HG03064 (cell line): ENCODE data around the gene QRFP.

Experiments used
- ATAC-seq: cut with Tn5 transposase; IDR thresholded peaks from one replicate; pipeline ENCODE4 v1.9.1; 2021; ENCODE audit warnings: low read depth; ENCODE audit not compliant: unreplicated experiment

The QRFP gene

DNA sequence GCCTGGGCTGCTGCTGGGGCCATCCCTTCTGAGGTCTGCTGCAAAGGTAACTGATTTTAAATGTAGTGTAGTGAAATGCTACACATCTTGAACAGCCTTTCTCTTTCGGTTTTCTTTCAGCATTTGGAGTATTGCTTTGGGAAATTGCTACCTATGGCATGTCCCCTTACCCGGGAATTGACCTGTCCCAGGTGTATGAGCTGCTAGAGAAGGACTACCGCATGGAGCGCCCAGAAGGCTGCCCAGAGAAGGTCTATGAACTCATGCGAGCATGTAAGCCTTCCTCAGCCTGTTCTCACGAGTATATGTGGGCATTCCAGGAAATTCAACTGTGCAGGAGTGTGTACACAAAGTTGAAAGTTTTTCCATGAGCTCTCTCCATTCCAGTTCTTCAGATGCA, 18.3 kb downstream of the QRFP start:
- no peak for ATAC-seq

DNA sequence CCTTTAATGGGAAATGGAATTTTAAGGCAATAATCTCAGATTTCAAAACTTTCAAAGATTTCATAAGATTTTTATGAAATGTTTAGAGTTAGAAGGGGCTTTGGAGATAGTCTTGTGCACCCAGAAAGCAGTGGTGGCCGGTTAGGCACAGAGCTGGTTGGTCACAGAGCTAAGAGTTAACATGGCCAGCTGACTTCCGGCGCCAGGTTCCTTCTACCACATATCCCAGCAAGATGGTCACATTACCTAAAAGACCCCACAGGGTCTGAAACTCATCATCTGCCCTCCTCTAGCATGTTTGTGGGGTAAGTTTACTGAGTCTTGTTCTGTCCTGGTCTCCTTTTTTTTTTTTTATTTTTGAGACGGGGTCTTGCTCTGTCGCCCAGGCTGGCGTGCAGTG, 19.3 kb downstream of the QRFP start:
- no peak for ATAC-seq

DNA sequence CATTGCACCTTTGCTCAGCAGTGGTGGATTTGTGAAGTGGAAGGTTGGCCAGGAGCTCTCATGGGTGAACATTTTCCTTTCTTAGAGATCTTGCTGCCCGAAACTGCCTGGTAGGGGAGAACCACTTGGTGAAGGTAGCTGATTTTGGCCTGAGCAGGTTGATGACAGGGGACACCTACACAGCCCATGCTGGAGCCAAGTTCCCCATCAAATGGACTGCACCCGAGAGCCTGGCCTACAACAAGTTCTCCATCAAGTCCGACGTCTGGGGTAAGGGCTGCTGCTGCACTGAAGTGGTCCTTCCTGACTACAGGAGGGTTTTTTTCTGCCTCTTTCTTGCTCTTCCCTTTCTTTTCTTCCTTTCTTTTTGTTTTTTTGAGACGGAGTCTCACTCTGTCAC, 21.8 kb downstream of the QRFP start:
- ATAC-seq, result no peak

DNA sequence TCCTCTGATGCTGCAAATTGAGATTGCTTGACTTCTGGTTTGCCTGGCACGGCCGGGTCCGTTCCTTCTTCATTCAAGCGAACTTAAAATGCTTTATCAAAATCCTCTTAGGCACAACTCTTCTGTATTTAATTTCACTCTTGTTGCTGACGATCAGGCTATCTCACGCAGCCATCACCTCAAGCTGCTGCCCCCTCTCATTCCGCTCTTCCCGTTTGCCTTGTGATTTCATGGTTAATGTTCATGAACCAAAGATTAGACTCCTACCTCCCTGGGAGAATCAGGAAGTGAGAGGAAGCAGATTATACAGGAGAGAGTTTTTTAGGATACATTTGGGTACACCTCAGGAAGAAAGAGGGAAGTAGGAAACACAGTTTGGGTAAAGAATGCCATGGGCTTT, 22.6 kb downstream of the QRFP start:
- no peak for ATAC-seq

DNA sequence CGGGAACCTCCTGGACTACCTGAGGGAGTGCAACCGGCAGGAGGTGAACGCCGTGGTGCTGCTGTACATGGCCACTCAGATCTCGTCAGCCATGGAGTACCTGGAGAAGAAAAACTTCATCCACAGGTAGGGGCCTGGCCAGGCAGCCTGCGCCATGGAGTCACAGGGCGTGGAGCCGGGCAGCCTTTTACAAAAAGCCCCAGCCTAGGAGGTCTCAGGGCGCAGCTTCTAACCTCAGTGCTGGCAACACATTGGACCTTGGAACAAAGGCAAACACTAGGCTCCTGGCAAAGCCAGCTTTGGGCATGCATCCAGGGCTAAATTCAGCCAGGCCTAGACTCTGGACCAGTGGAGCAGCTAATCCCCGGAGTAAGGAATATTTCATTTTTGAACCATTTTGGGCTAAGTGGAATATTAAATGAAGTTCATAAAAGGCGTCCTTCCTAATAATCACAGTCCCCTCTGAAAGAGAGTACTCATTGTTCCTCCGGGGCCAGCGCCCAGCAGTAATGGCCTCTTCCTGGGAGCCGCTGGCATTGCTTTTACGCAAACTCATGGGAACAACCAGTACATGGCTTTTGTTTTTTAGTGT, 23.6 kb downstream of the QRFP start:
- no peak for ATAC-seq

DNA sequence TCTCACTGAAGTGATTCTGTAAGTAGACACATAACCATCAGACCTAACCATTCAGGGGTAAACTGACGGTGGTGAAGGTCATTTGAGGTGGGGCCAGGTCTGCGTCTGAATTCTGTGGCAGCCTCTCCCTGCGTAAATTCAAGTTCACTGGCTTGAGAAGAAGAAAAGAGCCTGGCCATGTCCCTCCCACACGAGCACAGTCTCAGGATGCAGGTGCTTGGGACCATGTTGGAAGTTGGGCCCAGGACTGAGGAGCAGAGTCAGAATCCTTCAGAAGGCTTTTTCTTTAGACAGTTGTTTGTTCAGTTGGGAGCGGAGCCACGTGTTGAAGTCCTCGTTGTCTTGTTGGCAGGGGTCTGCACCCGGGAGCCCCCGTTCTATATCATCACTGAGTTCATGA, 24.1 kb downstream of the QRFP start:
- no peak for ATAC-seq

DNA sequence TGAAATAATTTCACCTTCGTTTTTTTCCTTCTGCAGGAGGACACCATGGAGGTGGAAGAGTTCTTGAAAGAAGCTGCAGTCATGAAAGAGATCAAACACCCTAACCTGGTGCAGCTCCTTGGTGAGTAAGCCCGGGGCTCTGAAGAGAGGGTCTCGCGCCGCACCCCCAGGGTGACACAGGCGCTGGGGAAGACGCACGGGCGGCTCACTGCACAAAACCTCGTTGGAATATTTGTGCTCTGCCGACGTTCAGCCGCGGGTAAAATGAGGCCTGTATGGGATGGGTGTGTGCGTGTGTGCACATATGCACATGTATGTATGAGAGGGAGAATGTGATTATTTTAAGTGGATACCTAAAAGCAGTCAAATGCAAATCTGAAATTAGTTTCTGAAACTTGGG, 24.5 kb downstream of the QRFP start:
- no peak for ATAC-seq

DNA sequence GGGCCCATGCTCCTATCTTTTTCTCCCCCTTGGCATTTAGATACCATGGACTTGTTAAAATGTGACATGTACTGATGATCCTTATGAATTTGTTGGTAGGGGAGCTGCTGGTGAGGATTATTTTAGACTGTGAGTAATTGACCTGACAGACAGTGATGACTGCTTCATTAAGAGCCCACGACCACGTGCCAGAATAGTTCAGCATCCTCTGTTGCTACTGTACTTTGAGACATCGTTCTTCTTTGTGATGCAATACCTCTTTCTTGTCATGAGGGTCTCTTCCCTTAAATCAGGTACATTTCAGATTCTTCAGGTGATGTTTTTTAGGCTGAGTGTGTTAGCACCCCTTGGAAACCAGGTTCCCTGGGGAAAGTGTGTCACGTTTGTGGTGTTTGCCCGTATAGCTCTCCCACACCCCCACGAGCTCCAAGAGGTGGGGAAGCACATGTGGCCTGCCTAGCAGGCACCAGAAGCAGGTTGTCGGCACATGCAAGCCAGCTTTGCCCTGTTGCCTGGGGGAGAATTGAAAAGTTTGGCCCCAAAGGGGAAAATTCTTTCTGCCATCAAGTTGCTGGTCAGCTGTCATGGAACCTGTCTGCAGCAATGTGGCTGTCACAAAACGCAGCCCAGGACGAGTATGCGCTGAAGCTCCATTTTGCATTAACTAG, 25.1 kb downstream of the QRFP start:
- no peak for ATAC-seq

DNA sequence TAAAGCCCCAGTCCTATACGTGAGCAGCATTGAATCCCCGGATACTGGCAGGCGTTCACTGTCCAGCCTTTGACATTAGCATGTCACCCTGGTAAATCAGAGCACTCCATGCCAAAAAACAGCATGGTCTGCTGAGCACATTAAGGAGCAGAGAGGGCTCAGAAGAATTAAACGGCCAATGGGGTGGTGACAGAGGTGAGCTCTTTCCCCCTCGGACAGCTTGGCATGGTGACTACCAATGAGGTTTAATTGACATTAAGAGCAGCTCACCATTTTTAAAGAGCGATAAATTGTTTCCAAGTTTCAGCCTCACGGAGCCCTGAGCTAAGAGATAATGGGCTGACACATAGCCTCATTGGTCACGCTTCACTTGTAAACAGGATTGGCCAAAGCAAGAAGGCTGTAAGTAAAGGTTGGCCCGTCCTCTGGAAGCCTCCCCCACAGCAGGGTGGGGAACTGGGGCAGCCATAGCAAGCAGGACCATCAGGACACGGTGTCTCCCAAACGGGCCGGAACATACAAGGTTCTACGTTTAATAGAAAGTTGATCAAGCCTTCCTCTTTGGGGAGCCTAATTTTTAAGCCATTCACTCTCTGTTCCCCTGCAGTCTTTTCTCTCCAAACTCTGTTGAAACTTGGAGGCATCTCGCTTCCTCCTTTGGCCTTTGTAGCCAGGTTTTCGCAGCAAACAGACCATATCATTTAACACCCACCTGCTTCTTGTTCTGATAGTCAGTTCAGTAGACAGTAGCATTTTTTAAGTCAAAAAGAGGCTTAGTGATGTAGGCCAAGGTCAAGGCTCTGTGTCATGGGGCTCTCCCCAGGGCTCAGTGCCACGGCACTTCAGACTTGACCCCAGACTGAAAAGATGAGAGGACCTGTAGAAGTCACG, 25.9 kb downstream of the QRFP start:
- no peak for ATAC-seq

DNA sequence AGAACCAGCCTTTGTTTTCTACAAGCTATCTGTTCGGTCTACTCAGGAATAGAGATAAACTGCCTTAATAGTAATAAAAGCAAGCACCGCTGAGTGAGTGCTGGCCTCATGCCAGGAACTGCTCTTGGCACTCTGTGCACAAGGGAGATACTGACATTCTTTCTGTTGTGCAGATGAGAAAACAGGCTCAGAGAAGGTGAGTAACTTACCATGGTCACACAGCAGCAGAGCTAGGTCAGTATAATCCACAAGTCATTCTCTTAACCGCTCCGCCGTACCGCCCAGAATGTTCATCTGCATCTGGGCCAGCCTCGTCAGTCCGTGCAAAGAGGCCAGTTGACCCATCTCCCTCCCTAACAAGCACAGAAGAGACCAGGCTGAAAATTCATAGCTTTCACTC, 27.4 kb downstream of the QRFP start:
- no peak for ATAC-seq

DNA sequence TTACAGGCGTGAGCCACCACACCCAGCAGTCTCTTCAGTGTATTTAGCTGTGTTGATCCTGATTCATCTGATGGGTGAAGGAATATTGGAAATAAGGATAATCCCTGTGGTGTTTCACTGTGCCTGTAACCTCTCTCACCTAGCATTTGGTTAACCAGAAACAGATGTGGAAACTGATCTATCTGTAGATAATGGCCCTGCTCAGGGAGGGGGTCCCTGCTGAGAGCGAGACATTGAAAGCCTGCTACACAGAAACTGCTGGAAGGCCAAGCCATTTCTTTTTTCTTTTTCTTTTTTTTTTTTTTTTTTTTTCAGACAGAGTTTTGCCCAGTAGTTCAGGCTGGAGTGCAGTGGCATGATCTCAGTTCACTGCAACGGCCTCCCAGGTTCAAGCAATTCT, 28.4 kb downstream of the QRFP start:
- ATAC-seq, result no peak

DNA sequence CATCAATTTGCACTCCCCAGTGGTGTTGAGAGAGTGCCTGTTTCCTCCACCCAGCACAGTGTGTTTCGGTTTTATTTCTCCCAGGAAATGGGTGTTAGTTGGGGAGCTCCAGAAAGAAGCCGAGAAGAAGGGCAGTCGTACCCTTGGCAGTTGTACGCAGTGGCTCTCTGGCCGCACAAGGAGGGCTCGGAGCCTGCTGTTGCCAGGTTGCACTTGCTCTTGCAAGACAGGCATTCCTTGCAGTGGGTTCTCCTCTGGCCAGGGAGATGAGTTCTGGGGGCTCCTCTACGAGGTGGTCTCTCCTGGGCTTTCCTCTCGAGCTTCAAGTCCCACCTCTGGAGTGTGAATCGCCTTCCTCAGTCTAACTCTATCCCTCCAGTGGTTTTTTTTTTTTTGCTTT, 29.1 kb downstream of the QRFP start:
- ATAC-seq, result no peak

DNA sequence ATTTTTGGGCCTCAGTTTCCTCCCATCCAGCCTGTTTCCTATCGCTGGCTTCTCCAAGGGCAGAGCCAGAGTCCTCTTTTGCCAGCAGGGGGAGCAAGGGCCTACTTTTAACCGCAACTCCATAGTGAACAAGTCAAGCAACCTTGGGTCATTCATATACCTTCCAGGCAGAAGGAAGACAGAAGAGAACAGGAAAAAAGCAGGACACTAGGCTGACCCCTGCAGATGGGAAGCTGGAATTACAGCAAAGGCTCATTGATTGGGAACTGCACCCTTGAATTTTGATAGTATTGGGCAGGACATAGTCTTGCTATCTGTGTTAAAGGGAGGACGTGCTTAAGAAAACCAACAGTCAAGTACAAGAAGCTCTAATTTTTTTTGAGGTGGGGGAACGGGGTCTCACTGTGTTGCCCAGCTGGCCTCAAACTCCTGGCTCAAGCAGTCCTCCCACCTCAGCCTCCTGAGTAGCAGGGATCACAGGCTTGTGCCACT, 30.1 kb downstream of the QRFP start:
- no peak for ATAC-seq

DNA sequence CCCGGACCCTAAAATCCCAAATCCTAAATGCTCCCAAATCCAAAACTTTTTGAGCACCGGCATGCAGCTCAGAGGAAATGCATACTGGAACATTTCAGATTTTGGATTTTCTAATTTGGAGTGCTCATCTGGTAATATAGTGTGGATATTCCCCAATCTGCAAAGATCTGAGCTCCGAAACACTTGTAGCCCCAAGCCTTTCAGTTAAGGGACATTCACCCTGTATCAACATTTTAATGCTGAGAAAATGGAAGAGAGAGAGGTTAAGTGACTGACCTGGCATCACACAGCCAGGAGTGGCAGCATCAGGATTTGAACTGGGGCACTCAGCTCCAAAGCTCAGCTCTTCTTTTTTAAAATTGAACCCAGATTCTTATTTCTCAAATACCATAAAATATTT, 30.7 kb downstream of the QRFP start:
- no peak for ATAC-seq

DNA sequence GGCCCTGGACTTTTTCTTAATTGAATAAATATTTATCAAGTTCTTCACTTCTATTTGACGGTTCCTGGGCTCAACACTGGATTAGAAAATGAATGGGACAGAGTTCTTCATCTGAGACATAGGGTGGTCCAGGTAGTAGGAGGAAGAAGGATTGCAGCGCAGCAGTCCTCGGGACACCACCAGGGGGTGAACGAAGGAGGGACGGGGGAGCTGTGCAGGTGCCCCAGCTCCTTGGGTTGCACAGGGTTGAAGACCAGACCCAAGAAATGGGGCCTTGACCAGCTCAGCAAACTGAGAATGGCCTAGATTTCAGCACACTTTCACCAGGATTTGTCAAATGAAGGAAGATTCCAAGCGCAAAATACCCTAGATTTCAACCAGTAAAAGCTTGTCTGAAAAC, 32.1 kb downstream of the QRFP start:
- ATAC-seq, result no peak

DNA sequence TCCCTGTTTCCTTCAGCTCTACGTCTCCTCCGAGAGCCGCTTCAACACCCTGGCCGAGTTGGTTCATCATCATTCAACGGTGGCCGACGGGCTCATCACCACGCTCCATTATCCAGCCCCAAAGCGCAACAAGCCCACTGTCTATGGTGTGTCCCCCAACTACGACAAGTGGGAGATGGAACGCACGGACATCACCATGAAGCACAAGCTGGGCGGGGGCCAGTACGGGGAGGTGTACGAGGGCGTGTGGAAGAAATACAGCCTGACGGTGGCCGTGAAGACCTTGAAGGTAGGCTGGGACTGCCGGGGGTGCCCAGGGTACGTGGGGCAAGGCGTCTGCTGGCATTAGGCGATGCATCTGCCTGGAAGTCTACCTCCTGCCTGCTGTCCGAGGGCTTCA, 33.9 kb downstream of the QRFP start:
- ATAC-seq, result no peak

DNA sequence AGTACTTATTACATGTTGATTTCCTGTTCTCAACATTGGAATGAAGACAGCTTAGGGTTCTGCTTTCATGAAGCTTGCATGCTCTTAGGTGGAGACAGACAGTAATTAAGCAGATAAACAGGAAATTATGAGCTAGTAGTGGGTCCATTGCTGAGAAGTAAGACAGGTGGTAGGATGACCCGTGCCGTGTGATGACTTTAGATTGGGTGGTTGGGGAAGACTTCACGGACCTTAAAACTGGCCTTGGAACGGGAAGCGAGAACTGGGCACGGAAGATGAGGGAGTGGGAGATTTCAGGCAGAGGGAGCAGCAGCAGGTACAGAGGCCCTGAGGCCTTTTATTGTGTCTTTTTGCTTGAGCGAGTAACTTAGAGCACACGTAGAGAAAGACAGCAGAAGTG, 34.4 kb downstream of the QRFP start:
- ATAC-seq, result no peak

DNA sequence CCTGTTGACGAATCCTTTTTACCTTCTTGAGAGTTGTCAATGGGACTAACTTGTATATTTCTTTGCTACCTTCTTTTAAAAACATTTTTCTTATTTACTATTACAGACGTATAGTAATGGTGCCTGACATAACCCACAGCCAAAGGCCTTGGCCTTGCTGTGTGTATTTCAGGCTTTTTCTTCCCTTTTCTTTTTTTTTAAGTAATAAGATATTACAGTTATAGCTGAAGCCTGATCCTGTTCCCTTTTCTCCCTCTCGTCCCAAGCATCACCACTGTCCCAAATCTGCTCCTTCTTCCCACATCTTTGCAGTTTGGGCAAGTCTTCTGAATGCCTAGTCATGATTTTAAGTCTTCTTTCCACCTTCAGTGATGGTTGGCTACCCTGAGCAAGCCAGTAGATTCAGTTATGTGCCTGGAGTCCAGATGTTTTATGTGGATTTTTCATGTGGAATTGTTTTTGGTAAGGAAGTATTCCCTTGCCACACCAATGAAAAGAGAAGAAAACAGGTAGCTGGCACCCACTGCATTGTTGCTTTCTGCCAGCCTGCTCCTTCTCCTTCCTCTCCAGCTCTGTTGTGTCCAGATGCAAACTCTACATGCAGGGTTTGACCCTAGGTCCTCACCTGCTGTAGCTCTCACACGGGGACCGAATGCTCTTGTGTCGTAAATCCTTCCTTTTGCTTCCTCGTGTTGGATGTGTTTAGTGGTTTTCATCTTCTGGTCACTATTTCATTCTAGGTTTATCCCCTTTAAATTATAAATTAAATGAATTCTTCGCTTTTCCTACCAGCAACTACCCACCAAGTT, 35.0 kb downstream of the QRFP start:
- ATAC-seq, result no peak

DNA sequence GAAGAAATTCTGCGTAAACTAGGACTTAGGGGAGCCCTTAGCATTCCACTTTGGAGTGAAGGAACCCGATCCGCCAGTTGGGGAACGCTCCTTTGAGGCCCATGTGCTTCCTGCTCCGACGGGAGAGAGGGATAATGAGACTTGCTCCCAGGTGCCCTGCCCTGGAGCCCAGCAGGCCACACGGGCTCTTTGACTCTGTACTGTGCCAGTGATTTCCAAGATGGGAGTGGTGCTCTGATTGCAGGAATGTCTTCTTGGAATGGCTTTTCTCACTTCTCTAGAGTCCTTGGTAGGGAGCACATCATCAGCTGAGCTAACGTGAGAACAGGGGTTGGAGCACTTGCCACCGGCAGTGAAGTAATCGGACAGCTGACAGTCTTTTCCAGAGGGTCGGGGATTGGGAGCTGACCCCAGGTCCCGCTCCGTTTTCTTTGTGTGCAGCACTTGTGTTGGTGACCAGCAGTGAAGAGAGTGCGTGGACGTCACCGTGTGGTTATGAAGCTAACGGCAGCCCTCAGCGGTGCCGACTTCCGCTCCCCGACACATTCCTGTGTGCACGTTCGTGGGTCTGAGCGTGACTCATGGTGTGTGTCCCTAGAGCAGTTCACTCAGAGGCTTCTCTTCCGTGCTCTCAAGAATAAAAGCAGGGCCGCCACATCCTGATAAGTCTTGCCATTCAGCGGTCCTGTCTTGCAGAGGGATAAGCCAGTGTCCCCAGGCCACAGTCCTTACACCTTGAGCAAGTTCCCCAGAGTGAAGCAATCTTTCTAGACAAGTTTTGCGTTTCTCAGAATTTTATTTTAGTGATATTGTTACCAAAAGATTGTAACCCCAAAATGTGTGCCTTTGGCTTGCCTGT, 35.9 kb downstream of the QRFP start:
- no peak for ATAC-seq
